ENCODE measurements around the gene MMP17. TPM values are rescaled to one million over a fixed set of nuclear protein-coding genes. Genes with fewer than 3 reads are reported as not detected.

Gene MMP17
- total RNA-seq, 1 donor from 2014 or later = 4.7 TPM

DNA sequence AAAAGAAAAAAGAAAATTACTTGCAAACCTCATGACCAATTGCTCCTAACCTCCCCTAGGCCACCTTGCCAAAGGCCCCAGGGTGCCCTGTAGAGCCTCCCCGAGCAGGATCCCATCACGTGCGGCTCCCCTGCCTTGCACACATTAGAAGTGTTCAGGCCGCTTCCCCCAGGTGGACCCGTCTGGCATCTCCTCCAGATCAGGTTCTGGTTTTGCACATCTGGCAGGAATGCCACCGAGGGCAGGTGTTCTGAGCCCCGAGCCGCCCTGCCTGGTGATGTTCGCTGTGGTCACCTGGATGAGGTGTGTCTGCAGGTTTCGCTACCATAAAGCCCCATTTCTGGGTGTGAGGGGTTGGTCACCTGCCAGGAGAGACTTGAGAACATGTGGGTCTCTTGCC is 19.3 kb downstream of the MMP17 start:
- no peak for DNase-seq (ENCODE audit: low spot score)

GRCh38 chr12:131848753-131849152 is 20.6 kb downstream of the MMP17 start:
- no peak for DNase-seq (ENCODE audit: low spot score)

GRCh38 chr12:131849700-131850553 is 21.7 kb downstream of the MMP17 start:
- no peak for DNase-seq (ENCODE audit: low spot score)

DNA sequence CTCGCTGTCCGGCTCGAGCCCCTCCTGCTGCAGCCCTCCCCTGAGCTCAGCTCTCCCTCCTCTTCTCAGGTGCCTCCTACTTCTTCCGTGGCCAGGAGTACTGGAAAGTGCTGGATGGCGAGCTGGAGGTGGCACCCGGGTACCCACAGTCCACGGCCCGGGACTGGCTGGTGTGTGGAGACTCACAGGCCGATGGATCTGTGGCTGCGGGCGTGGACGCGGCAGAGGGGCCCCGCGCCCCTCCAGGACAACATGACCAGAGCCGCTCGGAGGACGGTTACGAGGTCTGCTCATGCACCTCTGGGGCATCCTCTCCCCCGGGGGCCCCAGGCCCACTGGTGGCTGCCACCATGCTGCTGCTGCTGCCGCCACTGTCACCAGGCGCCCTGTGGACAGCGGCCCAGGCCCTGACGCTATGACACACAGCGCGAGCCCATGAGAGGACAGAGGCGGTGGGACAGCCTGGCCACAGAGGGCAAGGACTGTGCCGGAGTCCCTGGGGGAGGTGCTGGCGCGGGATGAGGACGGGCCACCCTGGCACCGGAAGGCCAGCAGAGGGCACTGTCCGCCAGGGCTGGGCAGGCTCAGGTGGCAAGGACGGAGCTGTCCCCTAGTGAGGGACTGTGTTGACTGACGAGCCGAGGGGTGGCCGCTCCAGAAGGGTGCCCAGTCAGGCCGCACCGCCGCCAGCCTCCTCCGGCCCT is 22.8 kb downstream of the MMP17 start:
- DNase-seq (ENCODE audit: low spot score) = no peak

DNA sequence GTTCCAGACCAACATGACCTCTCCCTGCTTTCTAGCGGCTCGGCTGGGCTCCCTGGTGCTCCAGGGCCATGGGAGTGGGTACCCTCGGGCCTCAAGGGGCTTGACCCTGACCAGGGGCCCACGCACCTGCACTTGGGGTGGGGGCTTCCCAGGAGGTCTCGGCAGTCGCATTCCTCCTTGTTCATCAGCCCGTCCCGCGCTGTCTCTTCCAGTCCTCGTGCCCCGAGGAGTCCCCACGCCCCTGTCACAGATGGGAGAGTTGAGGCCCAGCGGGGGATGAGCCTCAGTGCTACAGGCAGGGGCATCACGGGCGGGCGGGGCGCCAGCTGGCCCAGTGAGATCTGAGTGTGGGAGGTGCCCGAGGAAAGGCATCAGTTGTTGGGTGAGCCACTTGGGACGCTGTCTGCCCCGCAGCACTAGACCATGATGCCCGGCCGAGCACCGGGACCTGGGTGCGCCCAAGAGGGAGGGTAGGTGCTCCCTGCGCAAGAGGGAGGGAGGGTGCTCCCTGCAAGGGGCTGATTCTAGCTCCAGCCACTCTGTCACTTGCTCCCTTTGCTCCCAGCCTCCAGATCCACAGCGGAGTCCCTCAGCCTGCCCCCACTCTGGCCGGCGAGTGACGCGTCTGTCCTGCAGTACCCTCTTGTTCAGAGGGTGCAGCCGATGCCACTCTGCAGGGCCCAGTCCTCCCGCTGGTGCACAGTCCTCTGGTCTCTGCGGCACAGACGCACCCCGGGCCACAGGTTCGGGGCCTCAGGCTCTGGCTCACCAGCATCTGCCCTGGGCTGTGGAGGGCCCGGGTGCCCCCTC is 23.8 kb downstream of the MMP17 start:
- DNase-seq (ENCODE audit: low spot score) = no peak

DNA sequence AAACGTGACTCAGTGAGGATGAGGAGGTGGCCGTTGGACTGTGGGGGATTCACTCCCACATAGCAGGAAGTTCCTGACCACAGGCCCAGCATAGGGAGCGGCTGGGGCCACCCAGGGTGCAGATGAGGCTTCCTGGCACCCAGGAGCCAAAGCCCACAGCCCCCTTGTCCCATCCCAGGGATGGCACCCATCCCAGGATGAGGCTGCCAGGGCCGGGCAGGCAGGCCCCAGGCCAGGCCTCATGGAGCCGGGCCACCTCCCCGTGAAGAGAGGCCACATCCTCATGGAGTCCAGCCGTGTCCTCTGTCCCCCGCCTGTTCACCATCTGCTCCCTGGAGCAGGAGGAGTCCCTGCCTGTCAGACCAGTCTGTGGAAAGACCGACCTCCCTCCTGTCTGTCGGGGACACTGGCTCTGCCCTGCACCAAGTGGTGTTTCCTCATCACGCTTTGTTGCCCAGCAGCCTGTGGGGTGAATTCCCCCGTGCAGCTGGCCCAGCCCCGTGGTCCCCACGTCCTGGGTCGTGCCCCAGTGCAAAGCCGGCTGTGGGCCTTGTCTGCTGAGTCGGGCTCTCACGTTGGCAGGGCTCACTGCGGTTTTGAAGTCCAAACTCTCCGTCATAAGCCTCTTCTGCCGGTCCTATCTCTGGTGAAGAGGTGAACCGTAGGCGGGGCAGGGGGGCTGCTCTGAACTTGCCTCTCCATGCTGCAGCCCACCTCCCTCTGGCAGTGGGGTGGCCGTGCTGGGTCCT is 24.5 kb downstream of the MMP17 start:
- no peak for DNase-seq (ENCODE audit: low spot score)

DNA sequence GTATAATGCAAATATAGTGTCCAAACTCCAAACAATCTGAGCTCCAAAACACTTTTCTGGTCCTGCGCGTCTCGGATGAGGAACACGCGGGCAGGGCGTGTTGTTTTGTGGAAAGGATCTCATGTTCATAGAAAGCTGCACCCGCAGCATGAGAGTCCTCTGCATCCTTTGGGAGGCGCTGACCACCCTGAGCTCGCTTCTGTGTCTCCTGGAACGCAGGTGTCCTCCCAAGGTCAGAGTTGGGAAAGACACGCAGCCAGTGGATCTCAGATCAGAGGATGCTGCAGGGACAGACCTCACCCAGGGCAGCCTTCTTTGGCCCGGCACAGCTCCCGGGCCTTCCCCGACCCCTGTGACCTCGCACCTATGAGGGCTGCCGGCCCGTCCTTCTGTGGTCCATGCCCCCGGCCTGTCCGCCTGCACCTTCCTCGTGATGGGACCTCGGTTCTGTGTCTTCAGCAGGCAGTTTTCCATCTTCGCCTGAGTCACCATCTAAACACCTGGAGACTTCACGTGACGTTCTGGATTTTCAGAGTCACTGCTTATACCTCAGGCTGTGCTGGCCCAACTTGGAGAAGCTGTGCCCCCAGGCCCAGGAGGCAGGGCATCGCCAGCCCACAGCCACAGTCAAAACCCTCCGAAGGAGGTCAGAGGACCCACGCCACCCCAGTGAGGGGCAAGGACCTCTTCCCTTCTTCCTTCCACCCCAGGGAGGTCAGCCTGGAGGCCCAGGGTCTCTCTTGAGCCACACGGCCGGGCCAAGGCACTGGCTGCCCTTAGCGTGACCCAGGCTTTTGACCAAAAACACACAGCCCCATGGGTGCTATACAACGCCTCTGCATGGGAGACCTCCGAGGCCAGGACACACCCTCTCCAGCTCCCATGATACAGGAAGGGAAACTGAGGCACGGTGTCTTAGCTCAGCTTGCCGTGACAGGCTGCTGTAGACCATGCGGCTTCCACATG is 25.9 kb downstream of the MMP17 start:
- no peak for DNase-seq (ENCODE audit: low spot score)

DNA sequence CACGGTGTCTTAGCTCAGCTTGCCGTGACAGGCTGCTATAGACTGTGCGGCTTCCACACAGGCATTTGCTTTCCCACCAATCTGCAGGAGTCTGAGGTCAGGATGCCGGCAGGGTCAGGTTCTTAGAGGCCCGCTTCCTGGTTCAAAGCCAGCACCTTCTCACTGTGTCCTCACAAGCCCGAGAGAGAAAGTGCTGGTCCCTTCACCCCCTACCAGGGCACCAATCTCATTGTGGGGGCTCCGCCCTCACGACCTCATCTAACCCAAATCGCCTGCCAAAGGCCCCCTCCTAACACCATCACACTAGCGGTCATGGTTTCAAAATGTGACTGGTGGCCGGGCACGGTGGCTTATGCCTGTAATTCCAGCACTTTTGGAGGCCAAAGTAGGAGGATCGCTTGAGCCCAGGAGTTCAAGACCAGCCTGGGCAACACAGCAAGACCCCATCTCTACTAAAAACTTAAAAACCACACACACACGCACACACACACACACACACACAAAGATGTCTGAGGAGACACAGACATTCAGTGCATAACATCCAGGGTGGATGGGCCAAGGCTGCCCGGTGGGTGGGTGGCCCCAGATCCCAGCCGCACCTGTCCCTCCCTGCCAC is 26.8 kb downstream of the MMP17 start:
- no peak for DNase-seq (ENCODE audit: low spot score)

GRCh38 chr12:131855521-131856142 is 27.4 kb downstream of the MMP17 start:
- DNase-seq (ENCODE audit: low spot score) = no peak

- no peak for DNase-seq (ENCODE audit: low spot score)
Observed at GRCh38 chr12:131856366-131857097, 28.3 kb downstream of the MMP17 start.

- DNase-seq (ENCODE audit: low spot score) = no peak
Observed at GRCh38 chr12:131857908-131858850, 30.0 kb downstream of the MMP17 start.

DNA sequence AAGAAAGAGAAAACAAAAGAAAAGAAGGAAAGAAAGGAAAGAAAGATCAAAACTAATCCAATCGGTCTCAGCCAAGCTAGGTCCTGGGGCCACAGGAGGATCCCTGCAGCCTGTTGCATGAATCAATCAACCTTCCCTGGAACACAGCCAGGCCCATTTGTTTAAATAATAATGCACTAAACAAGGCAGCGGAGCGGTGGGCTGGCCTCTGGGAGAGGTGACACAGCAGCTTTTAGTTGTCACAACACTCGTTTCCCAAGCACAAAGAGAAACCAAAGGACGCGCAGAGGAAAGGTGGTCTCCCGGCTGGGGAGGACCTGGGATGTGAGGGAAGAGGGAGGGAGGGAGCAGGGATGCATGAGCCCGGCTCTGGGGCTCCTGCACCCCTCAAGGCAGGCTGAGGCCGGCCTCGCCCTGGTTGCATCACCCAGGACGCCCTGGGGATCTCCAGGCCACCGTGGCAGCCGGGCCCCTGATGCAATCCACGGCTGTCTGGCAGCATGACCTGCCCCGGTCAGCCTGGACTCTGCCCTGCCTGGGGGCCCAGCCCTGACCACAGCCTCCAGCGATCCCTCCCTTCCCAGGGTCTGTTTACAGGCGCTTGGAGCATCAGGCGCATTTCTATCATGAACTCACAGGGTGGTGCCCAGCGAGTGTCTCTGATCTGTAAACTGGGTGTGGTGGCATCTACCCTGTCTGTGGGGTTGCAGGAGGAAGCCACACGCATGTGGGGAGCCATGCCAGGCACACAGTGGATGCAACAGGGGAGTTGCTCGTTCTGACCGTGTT is 32.5 kb downstream of the MMP17 start:
- DNase-seq (ENCODE audit: low spot score) = no peak

DNA sequence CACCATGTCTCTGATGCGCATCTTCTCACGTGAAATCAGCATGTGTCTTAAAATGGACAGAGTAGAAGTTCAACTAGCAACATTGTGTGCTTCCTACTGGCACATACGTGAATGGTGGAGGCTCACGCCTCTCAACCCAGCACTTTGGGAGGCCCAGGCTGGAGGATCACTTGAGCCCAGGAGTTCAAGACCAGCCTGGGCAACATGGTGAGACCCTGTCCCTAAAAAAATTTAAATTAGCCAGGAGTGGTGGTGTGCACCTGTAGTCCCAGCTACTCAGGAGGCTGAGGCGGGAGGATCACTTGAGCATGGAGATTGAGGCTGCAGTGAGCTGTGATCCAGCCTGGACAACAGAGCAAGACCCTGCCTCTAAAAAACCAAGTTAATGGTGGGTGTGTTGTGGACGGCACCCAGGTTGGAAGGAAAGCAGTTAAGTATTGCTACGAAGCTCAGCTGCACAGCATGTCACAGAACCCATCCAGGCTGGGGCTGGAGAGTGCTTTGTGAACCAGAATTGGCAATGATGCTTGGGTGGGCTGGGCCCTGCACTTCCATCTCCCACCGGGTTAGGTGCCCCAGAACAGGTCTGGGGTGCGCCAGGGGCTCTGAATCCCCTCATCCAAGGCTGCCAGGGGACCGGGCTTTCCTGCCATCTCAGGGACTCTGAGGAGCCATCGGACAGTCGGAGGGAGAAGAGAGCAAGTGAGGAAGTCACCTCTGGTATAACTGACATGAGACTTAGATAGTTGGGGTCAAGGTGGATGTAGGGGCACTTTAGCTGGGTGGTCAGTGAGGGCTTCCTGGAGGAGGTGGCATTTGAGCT is 33.3 kb downstream of the MMP17 start:
- no peak for DNase-seq (ENCODE audit: low spot score)

DNA sequence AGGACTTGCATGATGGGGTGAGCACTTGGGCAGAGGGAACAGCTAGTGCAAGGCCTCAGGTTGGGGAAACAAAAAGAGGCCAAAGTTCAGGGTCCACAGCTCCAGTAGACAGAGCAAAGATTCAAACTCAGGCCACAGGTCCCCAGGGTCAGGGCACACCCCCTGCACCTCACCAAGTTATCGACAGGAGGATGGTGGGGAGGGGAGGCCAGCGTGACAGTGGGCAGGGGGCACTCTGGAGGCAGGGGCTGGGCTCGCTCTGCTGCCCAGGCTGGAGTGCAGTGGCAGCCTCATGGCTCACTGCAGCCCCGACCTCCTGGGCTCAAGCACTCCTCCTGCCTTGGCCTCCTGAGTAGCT is 33.9 kb downstream of the MMP17 start:
- DNase-seq (ENCODE audit: low spot score) = no peak

GRCh38 chr12:131862600-131862993 is 34.4 kb downstream of the MMP17 start:
- no peak for DNase-seq (ENCODE audit: low spot score)

Measured in mesenteric fat pad (tissue), 1 donor.